Testis (tissue), 2 donors: ENCODE results near the gene TAMALIN.

Source experiments
- POLR2A ChIP-seq: fragments of 450-650 bp; IDR thresholded peaks from one replicate; pipeline ENCODE4 v1.6.1; 2017; ENCODE audit warnings: antibody characterized with exemption, mild to moderate bottlenecking, moderate library complexity
- TF ChIP-seq, protein P1 (sequence below), 3 experiments: fragments of 450-650 bp in 2 of 3; fragments of 200-600 bp in 1 of 3; sonication (generic) in 1 of 3; IDR thresholded peaks; one replicate each; pipeline ENCODE4 v1.5.1; 2016 to 2019; ENCODE audit warnings: antibody characterized with exemption in 3 of 3, mild to moderate bottlenecking in 2 of 3, moderate library complexity in 1 of 3

GRCh38 chr12:51975196-51975595 lies 31.6 kb upstream of the TAMALIN start:
- TF ChIP-seq, protein P1, sequence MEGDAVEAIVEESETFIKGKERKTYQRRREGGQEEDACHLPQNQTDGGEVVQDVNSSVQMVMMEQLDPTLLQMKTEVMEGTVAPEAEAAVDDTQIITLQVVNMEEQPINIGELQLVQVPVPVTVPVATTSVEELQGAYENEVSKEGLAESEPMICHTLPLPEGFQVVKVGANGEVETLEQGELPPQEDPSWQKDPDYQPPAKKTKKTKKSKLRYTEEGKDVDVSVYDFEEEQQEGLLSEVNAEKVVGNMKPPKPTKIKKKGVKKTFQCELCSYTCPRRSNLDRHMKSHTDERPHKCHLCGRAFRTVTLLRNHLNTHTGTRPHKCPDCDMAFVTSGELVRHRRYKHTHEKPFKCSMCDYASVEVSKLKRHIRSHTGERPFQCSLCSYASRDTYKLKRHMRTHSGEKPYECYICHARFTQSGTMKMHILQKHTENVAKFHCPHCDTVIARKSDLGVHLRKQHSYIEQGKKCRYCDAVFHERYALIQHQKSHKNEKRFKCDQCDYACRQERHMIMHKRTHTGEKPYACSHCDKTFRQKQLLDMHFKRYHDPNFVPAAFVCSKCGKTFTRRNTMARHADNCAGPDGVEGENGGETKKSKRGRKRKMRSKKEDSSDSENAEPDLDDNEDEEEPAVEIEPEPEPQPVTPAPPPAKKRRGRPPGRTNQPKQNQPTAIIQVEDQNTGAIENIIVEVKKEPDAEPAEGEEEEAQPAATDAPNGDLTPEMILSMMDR (IDR thresholded peaks at IDR 0.05): no peak
- TF ChIP-seq POLR2A: no peak
